ENCODE results near the gene MSX1.

MSX1 gene

DNA sequence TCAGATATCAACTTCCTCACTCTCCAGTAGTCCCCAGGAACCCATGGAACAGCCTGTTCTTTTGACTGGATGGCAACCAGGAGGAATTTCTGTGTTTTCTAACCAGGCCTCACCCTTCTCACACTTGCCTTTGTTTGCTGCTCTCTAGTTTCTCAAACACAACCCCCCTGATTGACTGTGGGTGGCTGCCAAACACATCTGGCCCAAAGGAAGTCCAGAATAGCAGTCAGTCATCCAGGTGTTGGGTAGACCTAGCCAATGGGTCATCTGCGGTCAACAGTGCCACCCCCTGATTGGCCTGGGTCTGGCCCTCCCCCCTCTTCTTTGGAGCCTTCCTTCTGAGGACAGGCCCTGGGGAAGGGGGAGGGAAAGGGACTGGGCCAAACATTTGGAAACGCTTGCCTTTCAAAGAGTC is 53.7 kb downstream of the MSX1 start:
- no peaks in the 10 kb centered on the region for H3K36me3 ChIP-seq (replicated peaks; ENCODE audit: insufficient read depth, low read length)
- H3K4me2 ChIP-seq (ENCODE audit: low read depth, low read length) = no peak overlapping the region
- TF ChIP-seq CTCF (IDR thresholded peaks at IDR 0.05; ENCODE audit: low read length) = no peak
- no peak for TF ChIP-seq EZH2 (optimal IDR thresholded peaks at IDR 0.05; ENCODE audit: low read depth, low read length)
- no peak for TF ChIP-seq EZH2phosphoT487 (IDR thresholded peaks at IDR 0.05; ENCODE audit: low read length)
- no peaks in the 10 kb centered on the region for H4K20me1 ChIP-seq (ENCODE audit: insufficient read depth, low read length)
- no peak overlapping the region for H3K9ac ChIP-seq (ENCODE audit: low read length)
- H3K9me3 ChIP-seq (replicated peaks; ENCODE audit: insufficient read depth, low read length) = no peaks in the 10 kb centered on the region
- no peaks in the 10 kb centered on the region for H3F3A ChIP-seq (ENCODE audit: insufficient read depth, low read length)
- H3K4me1 ChIP-seq (ENCODE audit: low read length) = no peaks in the 10 kb centered on the region
- H3K79me2 ChIP-seq (ENCODE audit: low read length) = no peaks in the 10 kb centered on the region
- no peak for DNase-seq
- no peak overlapping the region for H3K27ac ChIP-seq (ENCODE audit: low read length)
- H3K4me3 ChIP-seq (ENCODE audit: low read length) = no peak overlapping the region
- no peak overlapping the region for H2AFZ ChIP-seq (ENCODE audit: low read length)
- no peaks in the 10 kb centered on the region for H3K9me2 ChIP-seq (replicated peaks; ENCODE audit: insufficient read depth, low read length)
- H3K27me3 ChIP-seq (replicated peaks; ENCODE audit: insufficient read depth, low read length) = no peaks in the 10 kb centered on the region
